T-cell (primary cell): ENCODE measurements around the gene CPN1. TPM values are rescaled to one million over a fixed set of nuclear protein-coding genes. Genes with fewer than 3 reads are reported as not detected.

Source experiments
- ATAC-seq, 4 experiments: fragments of 200-7000 bp in 3 of 4; fragments of 150-1000 bp in 1 of 4; cut with Tn5 transposase; replicated peaks in 1 of 4; 1 replicate in 3 of 4; 2 replicates in 1 of 4; pipeline ENCODE4 v1.10.0; 2021; ENCODE audit warnings: moderate library complexity in 3 of 4, mild to moderate bottlenecking in 2 of 4, moderate number of reproducible peaks in 1 of 4
- CTCF ChIA-PET, 2 donors: fragments of 300-600 bp; sonication (Branson Sonifier 250); formaldehyde crosslinking; loops; one replicate each; lab custom pipeline; 2022; ENCODE audit warnings: antibody characterized with exemption in 2 of 2; lab: Charles Lee
- POLR2A ChIA-PET, 2 donors: fragments of 300-600 bp; sonication (Branson Sonifier 250); formaldehyde crosslinking; loops; one replicate each; lab custom pipeline; 2022; ENCODE audit warnings: antibody characterized with exemption in 2 of 2; lab: Charles Lee
- DNase-seq, 35 experiments: peaks; one replicate each; pipeline versions ENCODE4 v3.0.0 to v3.0.0-alpha.2; 2013 to 2023
- H3K27ac ChIP-seq: one replicate; pipeline ENCODE4 v1.5.1; 2013; ENCODE audit warnings: low read length
- H3K27me3 ChIP-seq, 2 experiments: replicated peaks in 1 of 2; 1 replicate in 1 of 2; 2 replicates in 1 of 2; pipeline versions ENCODE4 v1.6.1 to v1.7.0; 2013; ENCODE audit warnings: low read length in 1 of 2, mixed read lengths in 1 of 2; ENCODE audit not compliant: control insufficient read depth in 2 of 2, insufficient read depth in 2 of 2; ENCODE audit errors: extremely low read depth in 1 of 2
- H3K36me3 ChIP-seq, 2 donors: 1 replicate in 1 of 2; 2 replicates in 1 of 2; pipeline versions ENCODE4 v1.6.1 to v1.7.0; 2013; ENCODE audit warnings: low read length in 1 of 2; ENCODE audit not compliant: control insufficient read depth in 2 of 2, insufficient read depth in 1 of 2; ENCODE audit errors: extremely low read depth in 1 of 2
- H3K4me1 ChIP-seq, 2 experiments: 1 replicate in 1 of 2; 2 replicates in 1 of 2; pipeline versions ENCODE4 v1.6.1 to v1.7.0; 2013; ENCODE audit warnings: low read length in 2 of 2, mixed read lengths in 1 of 2; ENCODE audit not compliant: insufficient read depth in 2 of 2, control insufficient read depth in 1 of 2; ENCODE audit errors: extremely low read depth in 1 of 2
- H3K4me3 ChIP-seq, 2 donors: 1 replicate in 1 of 2; 2 replicates in 1 of 2; pipeline versions ENCODE4 v1.5.1 to v1.7.0; 2013; ENCODE audit warnings: mild to moderate bottlenecking in 2 of 2, low read length in 1 of 2, moderate library complexity in 1 of 2; ENCODE audit not compliant: control insufficient read depth in 1 of 2; ENCODE audit errors: extremely low read depth in 1 of 2
- H3K9me3 ChIP-seq: 2 replicates; pipeline ENCODE4 v1.7.0; 2013
- H3K27ac Mint-ChIP-seq, 2 donors: one replicate each; pipeline ENCODE4 v1.8.0; 2020 to 2021; ENCODE audit warnings: mild to moderate bottlenecking in 2 of 2, mixed read lengths in 2 of 2
- H3K27me3 Mint-ChIP-seq, 2 donors: one replicate each; pipeline ENCODE4 v1.8.0; 2021 to 2022; ENCODE audit warnings: mixed read lengths in 2 of 2
- H3K36me3 Mint-ChIP-seq: one replicate; pipeline ENCODE4 v1.8.0; 2021; ENCODE audit warnings: mixed read lengths
- H3K4me1 Mint-ChIP-seq, 3 donors: one replicate each; pipeline ENCODE4 v1.8.0; 2020 to 2022; ENCODE audit warnings: mixed read lengths in 3 of 3, mild to moderate bottlenecking in 1 of 3
- H3K4me3 Mint-ChIP-seq, 3 donors: one replicate each; pipeline ENCODE4 v1.8.0; 2020 to 2022; ENCODE audit warnings: mild to moderate bottlenecking in 3 of 3, mixed read lengths in 3 of 3, moderate library complexity in 3 of 3
- H3K9me3 Mint-ChIP-seq, 3 donors: one replicate each; pipeline ENCODE4 v1.8.0; 2020 to 2022; ENCODE audit warnings: mixed read lengths in 3 of 3
- WGBS: methylation state at CpG from one replicate; pipeline ENCODE4 v1.1.5; 2013; ENCODE audit warnings: missing lambda C conversion rate; ENCODE audit not compliant: insufficient coverage; 5-methylcytosine and 5-hydroxymethylcytosine counted together
- total RNA-seq, 35 experiments: library from RNA in 6 of 35; stranded (reverse) in 6 of 35; fragments of 120-200 nt in 1 of 35; gene quantifications; one replicate each; pipeline versions ENCODE4 v1.2.1 to v1.2.4 and lab custom pipeline; 2013 to 2026

Gene CPN1
- total RNA-seq, 5 donors from 2014 or later (not counting 1 experiment from before 2014, with no cell fraction given): not detected

- Mint-ChIP-seq H3K36me3 (no peaks in the 10 kb centered on the region), H3K4me1 (peaks cover 6 to 18% (median 9%) of the 10 kb centered on the region in 3 donors), H3K9me3 (peaks cover 0 to 4% (median 0%) of the 10 kb centered on the region in 3 donors), H3K27ac (no peak overlapping the region), H3K27me3 (peaks cover 7 to 15% of the 10 kb centered on the region in 2 donors), H3K4me3 (no peak overlapping the region)
- H3K4me3 ChIP-seq: no peak overlapping the region
- no peak overlapping the region for H3K27ac ChIP-seq
- H3K36me3 ChIP-seq: no peaks in the 10 kb centered on the region
- no peak for ATAC-seq
- peaks cover 0 to 2% of the 10 kb centered on the region in 2 experiments for H3K27me3 ChIP-seq
- H3K9me3 ChIP-seq: no peaks in the 10 kb centered on the region
- CTCF ChIA-PET: interaction anchor here in 1 of 2 donors (0.6 kb wide), 1 partner anchor 719 kb away, joined by 4 read pairs; no protein-coding TSS in a partner anchor
- H3K4me1 ChIP-seq: no peaks in the 10 kb centered on the region
- POLR2A ChIA-PET: no interaction called here
- no peak for DNase-seq
These were observed 41.1 kb upstream of the CPN1 start for GRCh38 chr10:100122780-100123179.

GRCh38 chr10:100120550-100120949, 38.9 kb upstream of the CPN1 start:
- Histone ChIP-seq H3K4me3 (no peak overlapping the region), H3K36me3 (no peaks in the 10 kb centered on the region), H3K4me1 (no peaks in the 10 kb centered on the region), H3K27ac (no peak overlapping the region), H3K9me3 (no peaks in the 10 kb centered on the region), H3K27me3 (peaks cover 2 to 17% of the 10 kb centered on the region in 2 experiments)
- CTCF ChIA-PET: no interaction called here
- no peak for ATAC-seq
- no peak for DNase-seq
- no peaks in the 10 kb centered on the region for H3K36me3 Mint-ChIP-seq
- no peak overlapping the region for H3K27ac Mint-ChIP-seq
- H3K27me3 Mint-ChIP-seq: peaks cover 20 to 25% of the 10 kb centered on the region in 2 donors
- H3K9me3 Mint-ChIP-seq: peaks cover 0 to 4% (median 0%) of the 10 kb centered on the region in 3 donors
- peaks cover 6 to 18% (median 9%) of the 10 kb centered on the region in 3 donors for H3K4me1 Mint-ChIP-seq
- no peak overlapping the region for H3K4me3 Mint-ChIP-seq
- POLR2A ChIA-PET: interaction anchor here in 1 of 2 donors (0.6 kb wide), 1 partner anchor 39 kb away, joined by 3 read pairs; no protein-coding TSS in a partner anchor
- WGBS: 100% methylated on average over 1 of the region's 2 CpGs

- H3K4me1 ChIP-seq: no peaks in the 10 kb centered on the region
- no peak overlapping the region for H3K4me3 ChIP-seq
- H3K36me3 Mint-ChIP-seq: no peaks in the 10 kb centered on the region
- peaks cover 24 to 27% of the 10 kb centered on the region in 2 donors for H3K27me3 Mint-ChIP-seq
- H3K27ac Mint-ChIP-seq: no peak overlapping the region
- ATAC-seq (no peak), DNase-seq (no peak)
- WGBS: no CpG with 5 or more reads among the region's 4 CpGs
- H3K4me1 Mint-ChIP-seq: peaks cover 7 to 18% (median 9%) of the 10 kb centered on the region in 3 donors
- no peaks in the 10 kb centered on the region for H3K36me3 ChIP-seq
- H3K9me3 ChIP-seq: no peaks in the 10 kb centered on the region
- H3K9me3 Mint-ChIP-seq: peaks cover 0 to 4% (median 0%) of the 10 kb centered on the region in 3 donors
- ChIA-PET CTCF (no interaction called here), POLR2A (no interaction called here)
- H3K27me3 ChIP-seq: peaks cover 2 to 20% of the 10 kb centered on the region in 2 experiments
- H3K27ac ChIP-seq: no peak overlapping the region
- no peak overlapping the region for H3K4me3 Mint-ChIP-seq
These were observed 38.1 kb upstream of the CPN1 start for GRCh38 chr10:100119726-100120125.

GRCh38 chr10:100114976-100115770, 33.5 kb upstream of the CPN1 start:
- ATAC-seq: no peak
- no peak overlapping the region for H3K4me3 ChIP-seq
- H3K9me3 ChIP-seq: no peaks in the 10 kb centered on the region
- Mint-ChIP-seq H3K4me1 (peaks cover 0 to 4% (median 0%) of the 10 kb centered on the region in 3 donors), H3K27me3 (peaks cover 30 to 32% of the 10 kb centered on the region in 2 donors), H3K9me3 (peaks cover 0 to 4% (median 0%) of the 10 kb centered on the region in 3 donors), H3K27ac (no peak overlapping the region), H3K4me3 (no peak overlapping the region), H3K36me3 (no peaks in the 10 kb centered on the region)
- H3K36me3 ChIP-seq: no peaks in the 10 kb centered on the region
- H3K4me1 ChIP-seq: no peaks in the 10 kb centered on the region
- DNase-seq: no peak
- H3K27ac ChIP-seq: no peak overlapping the region
- CTCF ChIA-PET: interaction anchor here in 1 of 2 donors (0.7 kb wide), 1 partner anchor 21 kb away, joined by 5 read pairs; no protein-coding TSS in a partner anchor
- H3K27me3 ChIP-seq: peaks cover 2 to 21% of the 10 kb centered on the region in 2 experiments
- 35% methylated on average over 28 of the region's 51 CpGs for WGBS
- POLR2A ChIA-PET: no interaction called here

GRCh38 chr10:100114460-100114859, 32.8 kb upstream of the CPN1 start:
- Histone ChIP-seq H3K4me3 (no peak overlapping the region), H3K36me3 (no peaks in the 10 kb centered on the region), H3K27me3 (peaks cover 2 to 21% of the 10 kb centered on the region in 2 experiments), H3K9me3 (no peaks in the 10 kb centered on the region), H3K27ac (no peak overlapping the region), H3K4me1 (no peaks in the 10 kb centered on the region)
- Mint-ChIP-seq H3K9me3 (peaks cover 0 to 4% (median 0%) of the 10 kb centered on the region in 3 donors), H3K36me3 (no peaks in the 10 kb centered on the region), H3K27ac (no peak overlapping the region), H3K4me3 (no peak overlapping the region), H3K4me1 (peaks cover 0 to 4% (median 0%) of the 10 kb centered on the region in 3 donors), H3K27me3 (peaks cover 30 to 32% of the 10 kb centered on the region in 2 donors)
- no peak for DNase-seq
- ATAC-seq: no peak
- ChIA-PET CTCF (interaction anchor here in 1 of 2 donors (0.7 kb wide), 1 partner anchor 22 kb away, joined by 5 read pairs; no protein-coding TSS in a partner anchor), POLR2A (no interaction called here)
- 93% methylated on average over 12 of the region's 13 CpGs for WGBS

GRCh38 chr10:100109670-100110069, 28.0 kb upstream of the CPN1 start:
- no peaks in the 10 kb centered on the region for H3K36me3 ChIP-seq
- ATAC-seq: no peak
- Mint-ChIP-seq H3K36me3 (no peaks in the 10 kb centered on the region), H3K4me3 (no peak overlapping the region), H3K27me3 (peaks cover 16 to 25% of the 10 kb centered on the region in 2 donors), H3K4me1 (peaks cover 0 to 2% (median 0%) of the 10 kb centered on the region in 3 donors), H3K9me3 (no peaks in the 10 kb centered on the region), H3K27ac (no peak overlapping the region)
- DNase-seq: no peak
- no peak overlapping the region for H3K27ac ChIP-seq
- ChIA-PET POLR2A (no interaction called here), CTCF (no interaction called here)
- WGBS: no CpG with 5 or more reads among the region's 3 CpGs
- H3K9me3 ChIP-seq: no peaks in the 10 kb centered on the region
- peaks cover 0 to 14% of the 10 kb centered on the region in 2 experiments for H3K27me3 ChIP-seq
- no peaks in the 10 kb centered on the region for H3K4me1 ChIP-seq
- no peak overlapping the region for H3K4me3 ChIP-seq
